Stimulated activated CD8-positive, alpha-beta memory T cell treated with anti-CD3 and anti-CD28 coated beads, Interleukin-7, amount 100 ng/mL, for 1 hour (primary cell): ENCODE results near the gene ALDH3B1.

ENCODE experiments used
- DNase-seq, 2 donors: peaks; one replicate each; pipeline ENCODE4 v3.0.0-alpha.2; 2020; ENCODE audit warnings: low read depth in 2 of 2

The ALDH3B1 gene

DNA sequence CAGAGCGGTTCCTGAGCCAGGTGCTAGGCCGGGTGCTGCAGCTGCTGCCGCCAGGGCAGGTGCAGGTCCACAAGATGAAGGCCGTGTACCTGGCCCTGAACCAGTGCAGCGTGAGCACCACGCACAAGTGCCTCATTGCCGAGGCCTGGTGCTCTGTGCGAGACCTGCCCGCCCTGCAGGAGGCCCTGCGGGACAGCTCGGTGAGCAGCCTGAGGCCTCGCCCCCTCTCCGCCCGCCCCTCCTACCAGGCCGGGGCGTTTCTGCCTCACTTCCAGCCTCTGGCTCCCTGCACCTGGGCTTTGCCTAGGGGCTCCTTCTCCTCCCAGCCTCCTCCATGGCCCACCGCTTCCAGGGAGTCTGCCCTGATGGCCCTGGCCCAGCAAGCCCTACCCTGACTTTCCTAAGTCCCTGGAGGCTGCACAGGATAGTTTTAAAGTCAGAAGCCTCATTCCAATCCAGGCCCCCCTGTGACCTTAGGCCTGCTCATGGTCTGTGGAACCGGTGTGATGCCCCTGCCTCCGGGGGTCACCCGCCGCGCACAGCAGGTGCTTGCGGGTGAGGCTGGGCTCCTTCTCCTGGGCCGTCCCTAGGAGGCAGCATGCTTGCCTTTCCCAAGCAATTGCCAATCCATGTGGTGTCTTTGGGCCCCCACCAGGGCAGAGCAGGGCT is 34.2 kb downstream of the ALDH3B1 start:
- no peak for DNase-seq

DNA sequence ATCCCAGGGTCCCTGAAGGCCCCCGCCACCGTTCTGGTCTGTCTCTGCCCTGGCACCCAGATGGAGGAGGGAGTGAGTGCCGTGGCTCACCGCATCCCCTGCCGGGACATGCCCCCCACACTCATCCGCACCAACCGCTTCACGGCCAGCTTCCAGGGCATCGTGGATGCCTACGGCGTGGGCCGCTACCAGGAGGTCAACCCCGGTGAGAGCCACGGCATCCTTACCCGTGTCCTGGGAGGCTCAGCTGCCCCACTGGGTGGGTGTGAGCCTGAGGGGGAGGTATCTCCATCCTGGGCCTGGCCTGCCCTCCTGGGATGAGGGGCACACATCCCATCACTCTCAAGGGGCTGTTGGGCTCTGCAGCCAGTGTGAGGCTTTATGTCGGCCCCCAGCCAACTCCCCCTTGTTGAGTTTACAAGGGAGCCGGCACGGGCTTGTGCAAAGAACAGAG is 34.8 kb downstream of the ALDH3B1 start:
- DNase-seq: no peak

DNA sequence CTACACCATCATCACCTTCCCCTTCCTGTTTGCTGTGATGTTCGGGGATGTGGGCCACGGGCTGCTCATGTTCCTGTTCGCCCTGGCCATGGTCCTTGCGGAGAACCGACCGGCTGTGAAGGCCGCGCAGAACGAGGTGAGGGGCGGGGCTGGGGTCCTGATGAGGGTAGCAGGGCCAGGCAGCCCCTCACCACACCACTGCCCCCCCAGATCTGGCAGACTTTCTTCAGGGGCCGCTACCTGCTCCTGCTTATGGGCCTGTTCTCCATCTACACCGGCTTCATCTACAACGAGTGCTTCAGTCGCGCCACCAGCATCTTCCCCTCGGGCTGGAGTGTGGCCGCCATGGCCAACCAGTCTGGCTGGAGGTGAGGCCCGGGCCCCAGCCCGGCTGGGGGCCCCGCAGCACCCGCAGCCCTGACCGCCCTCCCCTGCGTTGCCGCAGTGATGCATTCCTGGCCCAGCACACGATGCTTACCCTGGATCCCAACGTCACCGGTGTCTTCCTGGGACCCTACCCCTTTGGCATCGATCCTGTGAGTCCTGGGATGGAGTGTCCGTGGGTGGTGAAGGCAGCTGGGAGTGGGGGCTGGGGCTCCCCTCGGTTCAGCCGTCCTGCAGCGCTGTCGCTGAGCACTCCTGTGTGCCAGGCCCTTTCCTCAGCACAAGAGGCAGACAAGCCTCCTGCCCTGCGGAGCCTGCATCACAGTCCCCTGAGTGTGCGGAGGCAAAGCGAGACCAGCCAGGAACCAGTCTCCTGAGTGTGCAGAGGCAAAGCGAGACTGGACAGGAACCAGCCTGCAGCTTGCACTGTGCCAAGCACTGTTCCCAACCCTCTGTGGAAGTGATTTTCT is 37.5 kb downstream of the ALDH3B1 start:
- DNase-seq: no peak

- DNase-seq: no peak
Measured at GRCh38 chr11:68048681-68049508, 38.8 kb downstream of the ALDH3B1 start.

- DNase-seq: no peak
Measured at GRCh38 chr11:68049509-68050370, 39.6 kb downstream of the ALDH3B1 start.

GRCh38 chr11:68050371-68050841 is 40.3 kb downstream of the ALDH3B1 start:
- no peak for DNase-seq

- DNase-seq: no peak
Measured at GRCh38 chr11:68051191-68052136, 41.3 kb downstream of the ALDH3B1 start.

GRCh38 chr11:68052137-68052873 is 42.2 kb downstream of the ALDH3B1 start:
- DNase-seq: no peak

- no peak for DNase-seq
Measured at GRCh38 chr11:68053117-68053516, 43.0 kb downstream of the ALDH3B1 start.

GRCh38 chr11:68053981-68054812 is 44.1 kb downstream of the ALDH3B1 start:
- no peak for DNase-seq

GRCh38 chr11:68056317-68057285 is 46.5 kb downstream of the ALDH3B1 start:
- no peak for DNase-seq

GRCh38 chr11:68057807-68058206 is 47.7 kb downstream of the ALDH3B1 start:
- no peak for DNase-seq

DNA sequence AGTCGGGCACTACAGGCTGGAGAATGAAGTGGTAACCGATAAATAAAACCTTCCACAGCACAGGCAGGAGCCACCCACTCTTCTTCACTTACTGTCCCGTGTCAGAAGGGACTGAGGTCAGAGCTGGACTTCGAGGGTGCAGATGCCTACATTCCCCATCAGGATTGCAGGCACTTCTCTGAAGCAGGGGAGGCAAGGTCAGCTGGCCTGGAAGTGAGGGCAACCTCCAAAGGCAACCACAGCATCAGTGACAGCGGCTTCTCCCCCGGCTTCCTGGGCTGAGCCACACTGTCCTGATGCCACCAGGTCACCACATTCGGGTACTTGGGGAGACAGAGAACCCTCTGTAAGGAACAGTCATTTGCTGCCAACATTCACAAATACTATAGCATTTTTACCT is 51.4 kb downstream of the ALDH3B1 start:
- DNase-seq: no peak

DNA sequence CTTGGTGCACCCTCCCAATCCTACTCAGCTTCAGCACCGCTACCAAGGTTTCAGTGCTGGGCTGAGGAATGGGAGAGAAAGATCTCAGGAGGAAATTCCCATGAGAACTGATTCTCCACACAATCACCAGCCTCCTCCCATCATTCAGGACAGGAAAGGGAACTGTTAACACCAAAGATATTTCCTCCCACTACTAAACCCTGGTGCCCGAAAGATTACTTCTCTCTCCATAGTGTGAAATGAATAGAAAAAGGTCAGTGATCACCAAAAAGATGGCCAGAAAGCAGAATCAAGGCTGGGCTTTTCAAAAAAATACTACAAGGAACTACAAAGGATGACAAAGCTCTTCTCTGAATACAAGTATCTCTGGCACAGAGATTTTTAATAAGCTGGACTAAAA is 54.8 kb downstream of the ALDH3B1 start:
- DNase-seq: no peak

- no peak for DNase-seq
Measured at GRCh38 chr11:68065841-68066240, 55.7 kb downstream of the ALDH3B1 start.

DNA sequence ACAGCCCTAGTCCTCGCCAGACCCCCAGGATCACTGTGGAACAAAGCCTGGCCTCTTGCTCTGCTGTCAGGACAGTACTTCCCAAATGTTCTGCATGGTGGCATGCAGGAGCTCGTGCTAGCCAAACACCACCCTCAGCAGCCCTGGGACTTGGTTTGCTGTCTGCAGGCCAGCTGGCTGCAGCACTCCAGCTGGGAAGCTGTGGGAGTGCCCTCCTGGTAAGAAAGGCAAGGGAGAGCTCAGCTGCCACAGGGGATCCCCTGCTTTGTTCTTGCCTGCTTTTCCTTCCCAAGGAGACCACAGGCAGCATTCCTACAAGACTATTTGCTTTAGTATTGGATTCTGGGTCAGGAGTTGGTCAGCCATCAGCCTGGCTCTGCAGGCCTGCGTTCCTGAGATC is 56.6 kb downstream of the ALDH3B1 start:
- DNase-seq: no peak

GRCh38 chr11:68067991-68068390 is 57.9 kb downstream of the ALDH3B1 start:
- DNase-seq: no peak
